Activated naive CD4-positive, alpha-beta T cell treated with anti-CD3 and anti-CD28 coated beads for 36 hours (primary cell): Measurements from ENCODE around the gene NHS. TPM values are rescaled to one million over a fixed set of nuclear protein-coding genes. Genes with fewer than 3 reads are reported as not detected.

Experiments
- CTCF ChIA-PET: fragments of 350-600 bp; sonication (Branson Sonifier 250); formaldehyde crosslinking; loops from one replicate; lab custom pipeline; 2021; ENCODE audit warnings: antibody characterized with exemption; lab: Charles Lee
- DNase-seq: peaks from one replicate; pipeline ENCODE4 v3.0.0-alpha.2; 2020
- H3K27ac Mint-ChIP-seq: one replicate; pipeline ENCODE4 v1.8.0; 2021; ENCODE audit warnings: mild to moderate bottlenecking, mixed read lengths
- H3K27me3 Mint-ChIP-seq: one replicate; pipeline ENCODE4 v1.8.0; 2021; ENCODE audit warnings: low read depth, mixed read lengths
- H3K36me3 Mint-ChIP-seq: one replicate; pipeline ENCODE4 v1.8.0; 2021; ENCODE audit warnings: low read depth, mixed read lengths
- H3K4me1 Mint-ChIP-seq: one replicate; pipeline ENCODE4 v1.8.0; 2021; ENCODE audit warnings: low read depth, mixed read lengths
- H3K4me3 Mint-ChIP-seq: one replicate; pipeline ENCODE4 v1.8.0; 2021; ENCODE audit warnings: mild to moderate bottlenecking, moderate library complexity, mixed read lengths
- H3K9me3 Mint-ChIP-seq: one replicate; pipeline ENCODE4 v1.8.0; 2021; ENCODE audit warnings: mixed read lengths
- intact Hi-C: fragments of 100-400 bp; cut with micrococcal nuclease; formaldehyde crosslinking; loops from one replicate; pipeline ENCODE4 v1.15.1; 2023
- total RNA-seq, 2 experiments: library from RNA; stranded (reverse); gene quantifications; one replicate each; pipeline ENCODE4 v1.2.3, GENCODE V29; 2021

Gene NHS
- total RNA-seq, 2 experiments from 2014 or later: 7.8 to 8.9 TPM

DNA sequence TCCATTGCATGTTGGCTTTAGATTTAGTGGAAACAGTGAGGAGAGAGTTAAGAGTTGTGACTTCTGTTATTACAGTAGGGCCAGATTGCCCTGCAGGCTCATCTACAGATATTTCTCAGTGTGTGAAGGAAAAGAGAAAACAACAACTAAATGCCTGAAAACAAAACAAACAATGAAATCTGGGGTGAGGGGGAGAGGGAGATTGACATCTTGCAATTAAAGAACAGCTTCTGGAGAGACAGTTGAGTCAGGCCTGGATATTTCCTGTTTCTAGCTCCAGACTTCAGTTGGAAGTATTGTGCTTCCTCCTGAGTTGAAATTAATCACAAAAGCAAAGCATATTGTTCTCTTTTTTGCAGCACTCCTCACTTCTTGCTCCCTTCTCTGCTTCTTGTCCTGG is 254.0 kb downstream of the NHS start:
- Mint-ChIP-seq H3K36me3 (no peaks in the 10 kb centered on the region), H3K27me3 (peaks cover 2% of the 10 kb centered on the region), H3K27ac (no peak overlapping the region), H3K4me1 (peaks cover 5% of the 10 kb centered on the region), H3K9me3 (no peaks in the 10 kb centered on the region), H3K4me3 (no peak overlapping the region)
- intact Hi-C loops: no loop called here
- CTCF ChIA-PET: no interaction called here
- no peak for DNase-seq

DNA sequence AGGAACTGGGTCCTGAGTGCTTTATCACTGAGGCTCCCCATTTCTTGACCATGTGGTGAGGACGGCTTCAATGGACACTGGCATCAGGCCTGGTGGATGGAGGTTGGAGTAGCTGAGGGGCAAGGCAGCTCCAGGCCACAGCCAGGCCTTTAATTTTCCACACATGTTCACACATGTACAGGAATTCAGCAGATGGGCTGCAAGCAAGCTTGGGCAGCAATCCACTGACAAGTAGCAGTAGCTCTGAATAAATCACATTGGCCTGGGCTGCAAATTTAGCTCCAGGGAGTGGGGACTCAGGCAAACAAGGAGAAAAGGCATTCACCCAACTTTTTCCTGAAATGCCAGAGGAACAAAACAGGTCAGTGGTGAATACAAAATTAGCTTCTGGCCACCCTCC is 254.5 kb downstream of the NHS start:
- DNase-seq: no peak
- Mint-ChIP-seq H3K9me3 (no peaks in the 10 kb centered on the region), H3K36me3 (no peaks in the 10 kb centered on the region), H3K4me3 (no peak overlapping the region), H3K27me3 (peaks cover 2% of the 10 kb centered on the region), H3K27ac (no peak overlapping the region), H3K4me1 (peaks cover 5% of the 10 kb centered on the region)
- CTCF ChIA-PET: no interaction called here
- intact Hi-C loops: no loop called here

DNA sequence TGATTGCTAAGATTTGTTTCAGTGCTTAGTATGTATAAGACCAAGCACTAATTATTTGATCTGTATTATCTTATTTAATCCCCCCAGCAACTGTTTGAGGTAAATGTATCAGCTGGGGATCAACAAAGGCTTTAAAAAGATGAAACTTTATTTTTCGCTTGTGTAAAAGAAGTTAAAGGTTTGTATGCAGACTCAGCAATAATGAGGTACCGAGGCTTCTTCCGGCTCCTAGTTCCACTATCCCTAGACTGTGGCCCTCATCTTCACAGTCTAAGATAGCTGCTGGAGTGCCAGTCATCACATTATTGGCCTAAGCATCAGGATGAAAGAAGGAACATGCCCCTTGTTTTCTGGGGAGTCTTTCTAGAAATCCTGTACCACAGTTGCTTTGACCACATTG is 256.6 kb downstream of the NHS start:
- no peaks in the 10 kb centered on the region for H3K27me3 Mint-ChIP-seq
- H3K27ac Mint-ChIP-seq: no peak overlapping the region
- intact Hi-C loops: no loop called here
- no peaks in the 10 kb centered on the region for H3K36me3 Mint-ChIP-seq
- no peaks in the 10 kb centered on the region for H3K9me3 Mint-ChIP-seq
- H3K4me3 Mint-ChIP-seq: no peak overlapping the region
- no peak for DNase-seq
- peaks cover 5% of the 10 kb centered on the region for H3K4me1 Mint-ChIP-seq
- CTCF ChIA-PET: no interaction called here

DNA sequence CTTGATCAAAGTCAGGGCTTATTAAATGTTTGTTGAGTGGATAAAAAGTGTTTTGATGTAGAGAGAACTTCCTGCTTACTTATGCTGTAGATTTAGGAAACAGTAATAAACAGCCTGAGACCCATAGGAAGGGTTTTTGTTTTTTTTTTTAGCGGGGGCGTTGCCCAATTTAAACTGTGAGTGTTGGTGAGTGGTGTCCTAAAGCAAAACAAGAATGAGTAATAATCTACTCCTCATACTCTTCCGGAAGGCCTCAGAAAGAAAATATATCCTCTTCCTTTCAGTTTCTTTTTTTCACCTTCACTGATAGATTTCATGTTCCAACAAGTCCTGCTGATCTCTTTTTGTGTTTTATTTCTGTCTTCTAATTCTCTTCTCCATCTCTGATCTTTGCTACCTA is 257.9 kb downstream of the NHS start:
- intact Hi-C loops: no loop called here
- H3K4me1 Mint-ChIP-seq: peaks cover 5% of the 10 kb centered on the region
- DNase-seq: no peak
- CTCF ChIA-PET: no interaction called here
- no peaks in the 10 kb centered on the region for H3K27me3 Mint-ChIP-seq
- H3K4me3 Mint-ChIP-seq: peak overlapping the region; percentile 43
- H3K36me3 Mint-ChIP-seq: no peaks in the 10 kb centered on the region
- H3K27ac Mint-ChIP-seq: peak overlapping the region; percentile 63
- no peaks in the 10 kb centered on the region for H3K9me3 Mint-ChIP-seq

DNA sequence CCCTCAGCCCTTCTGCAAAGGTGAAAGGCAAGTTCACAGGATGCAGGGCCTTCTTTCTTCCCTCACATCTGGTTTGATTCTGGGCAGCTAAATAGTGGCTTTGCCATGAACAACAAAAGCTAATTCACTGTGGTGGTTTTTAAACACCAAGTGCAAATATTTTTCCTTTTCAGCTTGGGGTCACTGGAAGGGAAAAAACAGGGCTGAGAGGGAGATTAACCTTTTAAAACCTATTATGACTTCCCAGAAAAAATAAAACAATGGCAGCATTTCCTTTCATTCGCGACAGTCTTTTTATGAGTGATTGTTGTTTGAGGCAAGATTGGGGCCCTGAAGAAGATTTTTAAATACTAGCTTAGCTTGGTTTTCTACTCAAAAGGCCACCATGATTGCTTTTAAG is 258.5 kb downstream of the NHS start:
- Mint-ChIP-seq H3K27me3 (no peaks in the 10 kb centered on the region), H3K36me3 (no peaks in the 10 kb centered on the region), H3K27ac (peak overlapping the region; percentile 63), H3K9me3 (no peaks in the 10 kb centered on the region), H3K4me3 (peak overlapping the region; percentile 43), H3K4me1 (peaks cover 5% of the 10 kb centered on the region)
- DNase-seq: no peak
- intact Hi-C loops: no loop called here
- CTCF ChIA-PET: no interaction called here

DNA sequence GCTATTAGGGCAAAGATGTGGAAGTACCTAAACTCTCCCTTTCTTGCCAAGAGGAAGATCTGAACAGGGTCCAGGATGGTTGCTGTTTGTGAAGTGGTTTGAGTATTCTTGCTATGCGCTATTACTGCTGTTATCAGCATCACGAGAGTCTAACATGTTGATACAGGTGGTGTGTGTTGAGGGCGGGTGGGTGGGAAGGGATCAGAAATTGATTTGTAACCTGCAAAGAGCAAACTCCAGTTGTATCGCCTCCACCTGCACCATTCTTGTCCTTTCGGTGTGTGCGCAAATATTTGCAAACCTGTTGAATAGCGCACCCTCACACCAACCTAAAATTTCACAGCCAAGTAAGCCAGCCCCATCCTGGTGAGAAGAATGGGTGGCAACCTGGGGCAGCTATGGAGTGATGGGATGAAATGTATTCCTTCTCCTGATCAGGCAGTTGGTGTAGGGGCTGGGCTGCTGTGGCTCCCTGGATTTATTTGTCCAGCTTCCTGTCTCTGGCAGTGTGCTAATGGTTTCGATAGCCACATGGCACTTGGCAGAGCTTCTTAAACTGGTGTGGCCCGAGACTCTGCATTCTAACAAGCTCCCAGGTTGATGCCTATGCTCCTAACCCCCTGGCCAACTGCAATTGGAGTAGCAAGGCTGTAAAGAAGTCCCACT is 259.7 kb downstream of the NHS start:
- H3K27ac Mint-ChIP-seq: no peak overlapping the region
- H3K36me3 Mint-ChIP-seq: no peaks in the 10 kb centered on the region
- intact Hi-C loops: no loop called here
- DNase-seq: no peak
- H3K4me1 Mint-ChIP-seq: peaks cover 5% of the 10 kb centered on the region
- CTCF ChIA-PET: no interaction called here
- no peak overlapping the region for H3K4me3 Mint-ChIP-seq
- no peaks in the 10 kb centered on the region for H3K9me3 Mint-ChIP-seq
- H3K27me3 Mint-ChIP-seq: no peaks in the 10 kb centered on the region

DNA sequence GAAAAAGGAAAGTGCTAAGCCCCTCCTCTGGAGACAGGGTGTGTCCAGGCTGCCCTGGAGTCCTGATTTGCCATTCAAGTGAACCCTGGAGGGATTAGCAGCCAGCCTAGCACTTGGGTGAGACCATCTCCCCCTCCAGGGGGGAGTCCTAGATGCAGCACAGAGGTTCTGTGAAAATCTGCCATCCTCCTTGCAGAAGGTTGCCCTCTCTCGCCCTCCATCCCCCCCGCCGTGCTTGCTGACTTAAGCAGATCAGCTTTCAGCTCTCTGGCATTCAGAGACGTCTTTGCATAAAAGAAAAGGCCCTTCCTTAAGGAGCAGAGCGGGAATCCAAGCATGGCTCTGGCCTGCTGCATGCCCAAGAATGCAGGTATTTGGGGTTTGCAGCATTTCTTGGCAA is 260.2 kb downstream of the NHS start:
- H3K27ac Mint-ChIP-seq: no peak overlapping the region
- peaks cover 5% of the 10 kb centered on the region for H3K4me1 Mint-ChIP-seq
- CTCF ChIA-PET: no interaction called here
- H3K9me3 Mint-ChIP-seq: no peaks in the 10 kb centered on the region
- H3K36me3 Mint-ChIP-seq: no peaks in the 10 kb centered on the region
- intact Hi-C loops: no loop called here
- H3K27me3 Mint-ChIP-seq: no peaks in the 10 kb centered on the region
- H3K4me3 Mint-ChIP-seq: no peak overlapping the region
- DNase-seq: no peak

DNA sequence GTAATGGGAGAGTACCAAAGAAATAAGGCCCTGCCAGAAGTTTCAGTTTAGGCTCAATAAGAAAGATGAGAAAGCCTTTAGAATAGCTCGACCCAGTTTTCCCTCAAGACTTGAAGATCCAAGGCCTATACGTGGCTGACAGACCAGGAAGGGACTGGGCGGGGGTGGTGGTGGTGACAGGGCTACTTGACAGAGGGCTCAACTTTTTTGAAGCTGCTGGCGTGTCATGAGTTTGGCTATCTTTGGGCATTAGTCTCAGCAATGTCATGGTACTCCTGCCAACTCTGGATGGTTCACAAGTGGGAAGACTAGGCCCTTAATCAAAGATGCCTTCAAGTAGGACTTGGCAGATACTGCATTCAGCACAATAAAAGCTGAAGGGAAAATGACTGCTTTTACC is 262.2 kb downstream of the NHS start:
- Mint-ChIP-seq H3K4me1 (peaks cover 5% of the 10 kb centered on the region), H3K36me3 (no peaks in the 10 kb centered on the region), H3K4me3 (no peak overlapping the region), H3K27me3 (no peaks in the 10 kb centered on the region), H3K27ac (no peak overlapping the region), H3K9me3 (no peaks in the 10 kb centered on the region)
- CTCF ChIA-PET: no interaction called here
- intact Hi-C loops: no loop called here
- DNase-seq: no peak

DNA sequence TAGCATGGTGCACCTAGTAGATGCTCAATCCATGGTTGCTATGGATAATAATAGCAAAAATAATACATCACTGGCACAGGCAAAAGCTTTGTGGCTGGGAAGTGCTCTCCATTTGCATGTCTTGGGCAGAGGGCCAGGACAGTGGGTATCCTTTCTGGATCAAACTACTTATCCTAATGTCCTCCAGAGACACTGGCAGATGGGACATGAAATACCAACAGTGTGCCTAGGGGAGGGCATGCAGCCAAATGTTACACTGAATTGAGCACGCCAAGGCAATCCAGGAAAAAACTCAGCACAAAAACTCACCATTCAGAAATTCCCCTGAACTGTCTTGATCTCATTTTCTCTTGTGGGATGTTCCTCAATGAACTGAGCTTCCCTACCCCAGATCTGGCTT is 263.7 kb downstream of the NHS start:
- Mint-ChIP-seq H3K4me1 (peaks cover 10% of the 10 kb centered on the region), H3K36me3 (no peaks in the 10 kb centered on the region), H3K4me3 (no peak overlapping the region), H3K9me3 (no peaks in the 10 kb centered on the region), H3K27ac (no peak overlapping the region), H3K27me3 (no peaks in the 10 kb centered on the region)
- DNase-seq: no peak
- intact Hi-C loops: no loop called here
- CTCF ChIA-PET: no interaction called here

DNA sequence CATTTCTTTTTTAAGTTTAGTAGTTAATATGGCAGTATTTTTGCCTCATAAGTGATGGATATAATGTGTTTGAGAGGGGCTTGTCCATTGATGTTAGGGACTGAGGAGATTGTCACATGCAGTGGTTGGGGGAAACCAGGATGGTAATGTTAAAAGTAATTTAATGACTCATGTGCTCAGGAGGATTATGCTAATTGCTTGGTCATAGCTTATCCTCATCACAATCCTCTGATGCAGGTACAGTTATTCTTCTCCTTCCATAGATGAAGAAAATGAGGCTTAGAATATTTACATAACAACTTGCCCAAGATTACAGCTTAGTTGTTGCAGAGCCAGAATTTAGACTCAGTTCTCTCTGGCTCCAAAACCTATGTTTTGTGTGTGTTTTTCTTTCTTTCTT is 267.9 kb downstream of the NHS start:
- CTCF ChIA-PET: no interaction called here
- Mint-ChIP-seq H3K36me3 (no peaks in the 10 kb centered on the region), H3K27me3 (no peaks in the 10 kb centered on the region), H3K27ac (peak overlapping the region; percentile 34), H3K4me1 (peaks cover 13% of the 10 kb centered on the region), H3K9me3 (no peaks in the 10 kb centered on the region), H3K4me3 (no peak overlapping the region)
- DNase-seq: no peak
- intact Hi-C loops: no loop called here

DNA sequence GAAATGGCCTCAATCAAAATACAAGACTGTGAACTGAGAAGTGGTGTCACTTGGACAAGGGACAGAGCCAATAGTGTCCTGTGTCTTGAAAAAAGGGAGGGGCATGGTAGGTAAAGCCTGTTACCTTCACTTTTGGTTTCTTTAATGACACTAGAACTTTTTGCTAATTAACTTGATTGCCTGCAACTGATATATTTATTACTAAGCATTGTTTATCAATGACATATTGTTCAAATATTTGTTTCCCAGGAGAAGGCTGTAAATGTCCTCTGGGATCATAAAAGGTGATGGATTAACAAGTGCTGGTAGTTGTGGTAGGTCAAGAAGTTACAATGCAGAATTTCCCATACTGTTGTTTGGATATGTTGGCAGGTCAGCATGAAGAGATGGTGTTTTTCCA is 268.5 kb downstream of the NHS start:
- H3K27me3 Mint-ChIP-seq: no peaks in the 10 kb centered on the region
- H3K27ac Mint-ChIP-seq: no peak overlapping the region
- H3K4me3 Mint-ChIP-seq: no peak overlapping the region
- no peaks in the 10 kb centered on the region for H3K36me3 Mint-ChIP-seq
- H3K9me3 Mint-ChIP-seq: no peaks in the 10 kb centered on the region
- peaks cover 13% of the 10 kb centered on the region for H3K4me1 Mint-ChIP-seq
- CTCF ChIA-PET: no interaction called here
- no peak for DNase-seq
- intact Hi-C loops: no loop called here

DNA sequence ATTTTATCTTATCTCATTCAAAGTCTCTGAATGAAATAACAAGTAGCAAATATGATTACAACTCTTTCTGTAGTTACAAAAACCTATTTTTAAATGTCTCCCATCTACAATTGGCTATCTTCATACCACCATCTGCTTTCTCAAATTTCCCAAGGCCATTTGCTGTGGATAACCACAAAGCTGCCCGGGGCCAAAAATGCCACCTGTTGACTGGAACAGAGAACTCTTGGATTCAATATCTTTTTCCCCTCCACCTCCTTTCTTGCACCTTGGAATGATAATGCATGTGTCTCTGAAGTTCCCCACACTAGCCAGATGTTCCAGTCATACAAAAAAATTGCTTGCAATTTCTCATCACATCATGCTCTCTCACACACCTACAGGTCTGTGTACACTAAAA is 269.0 kb downstream of the NHS start:
- no peak overlapping the region for H3K4me3 Mint-ChIP-seq
- no peaks in the 10 kb centered on the region for H3K36me3 Mint-ChIP-seq
- peaks cover 13% of the 10 kb centered on the region for H3K4me1 Mint-ChIP-seq
- no peak overlapping the region for H3K27ac Mint-ChIP-seq
- DNase-seq: no peak
- no peaks in the 10 kb centered on the region for H3K9me3 Mint-ChIP-seq
- CTCF ChIA-PET: no interaction called here
- intact Hi-C loops: no loop called here
- H3K27me3 Mint-ChIP-seq: no peaks in the 10 kb centered on the region

DNA sequence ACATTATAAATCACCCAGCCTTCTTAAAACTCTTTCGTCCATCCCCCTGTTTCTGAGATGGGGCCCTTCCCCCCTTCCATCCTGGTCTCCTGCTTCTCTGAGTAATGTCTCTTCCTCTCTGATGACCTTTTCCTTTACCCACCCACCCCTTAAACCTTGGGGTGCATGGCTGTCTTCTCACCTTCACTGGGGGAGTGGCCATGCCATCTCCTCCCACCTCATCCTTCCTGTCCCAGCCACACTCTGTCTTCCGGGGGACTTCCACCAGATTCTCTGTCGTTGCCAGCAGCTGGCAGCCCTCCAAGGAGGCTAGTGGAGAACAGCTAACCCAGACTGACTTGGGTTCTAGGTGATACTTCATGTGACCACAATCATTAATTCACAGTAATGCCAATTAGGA is 279.1 kb downstream of the NHS start:
- H3K4me3 Mint-ChIP-seq: peak overlapping the region; percentile 88

More for the DNA sequence above, 279.1 kb downstream of the NHS start:
- intact Hi-C loops: loop anchor here (1.0 to 10.0 kb wide), 4 partner anchors 15 to 1129 kb away; no protein-coding TSS in a partner anchor
- H3K27ac Mint-ChIP-seq: peak overlapping the region; percentile 91
- DNase-seq: peak; percentile 82
- no peaks in the 10 kb centered on the region for H3K27me3 Mint-ChIP-seq
- H3K4me1 Mint-ChIP-seq: peaks cover 21% of the 10 kb centered on the region
- H3K9me3 Mint-ChIP-seq: no peaks in the 10 kb centered on the region
- CTCF ChIA-PET: no interaction called here
- H3K36me3 Mint-ChIP-seq: no peaks in the 10 kb centered on the region
